ENCODE measurements around the gene IFT20.

The IFT20 gene

GRCh38 chr17:28335201-28335958 is at the start of gene IFT20, which contains the start of gene TNFAIP1:
Gene IFT20, minus strand, starts transcription at chr17:28335472. Its CDS starts 3,487 bp downstream, at chr17:28331985.
Gene TNFAIP1, plus strand, starts transcription at chr17:28335761. Its CDS starts 3,761 bp downstream, at chr17:28339522.
- peak; percentile 99 for DNase-seq

- no peak for DNase-seq
Measured at GRCh38 chr17:28385037-28385400, 49.7 kb upstream of the IFT20 start.

GRCh38 chr17:28384281-28385036 is 49.2 kb upstream of the IFT20 start:
- no peak for DNase-seq

GRCh38 chr17:28381141-28381825 is 46.0 kb upstream of the IFT20 start:
- peak in 1 of 2 experiments; percentile 56 for DNase-seq

- DNase-seq = no peak
Measured at GRCh38 chr17:28379814-28380801, 44.8 kb upstream of the IFT20 start.

GRCh38 chr17:28372945-28373274 is 37.6 kb upstream of the IFT20 start:
- DNase-seq = no peak

GRCh38 chr17:28372203-28372944 is 37.1 kb upstream of the IFT20 start:
- DNase-seq = no peak

GRCh38 chr17:28371245-28372202 is 36.3 kb upstream of the IFT20 start, which contains the start of gene SARM1:
Gene SARM1, plus strand, starts transcription at chr17:28371694. Its CDS starts 339 bp downstream, at chr17:28372033.
- DNase-seq = peak; percentile 82 to 86

- no peak for DNase-seq
Measured at GRCh38 chr17:28370744-28371103, 35.5 kb upstream of the IFT20 start.

GRCh38 chr17:28370035-28370743 is 34.9 kb upstream of the IFT20 start, which contains the start of gene VTN:
Gene VTN, minus strand, starts transcription at chr17:28370307. Its CDS starts 104 bp downstream, at chr17:28370203.
- DNase-seq = no peak

GRCh38 chr17:28369684-28370034 is 34.4 kb upstream of the IFT20 start:
- DNase-seq = peak in 1 of 2 experiments; percentile 9

GRCh38 chr17:28368915-28369683 is 33.8 kb upstream of the IFT20 start:
- no peak for DNase-seq

- DNase-seq = no peak
Measured at GRCh38 chr17:28368306-28368831, 33.1 kb upstream of the IFT20 start.

GRCh38 chr17:28367641-28368305 is 32.5 kb upstream of the IFT20 start:
- no peak for DNase-seq

GRCh38 chr17:28366605-28367004 is 31.3 kb upstream of the IFT20 start:
- no peak for DNase-seq

GRCh38 chr17:28365487-28365886 is 30.2 kb upstream of the IFT20 start:
- DNase-seq = no peak

- no peak for DNase-seq
Measured at GRCh38 chr17:28364665-28365363, 29.5 kb upstream of the IFT20 start, which contains the start of gene SEBOX. Gene SEBOX, minus strand, starts transcription at chr17:28365199. Its CDS starts 48 bp downstream, at chr17:28365151.

All from NCI-H1930 (cell line).